ENCODE measurements around the gene ATPAF1. TPM values are rescaled to one million over a fixed set of nuclear protein-coding genes. Genes with fewer than 3 reads are reported as not detected.
A peak's percentile ranks its signal among the peaks of the same experiment; 100 is the strongest.

Gene ATPAF1
- total RNA-seq, 1 donor from 2014 or later = 29.8 TPM

GRCh38 chr1:46595127-46595526 lies 73.0 kb downstream of the ATPAF1 start:
- H3K4me1 Mint-ChIP-seq (ENCODE audit: unreplicated experiment) = peaks cover 9% of the 10 kb centered on the region
- DNase-seq (ENCODE audit: low spot score) = no peak
- TF ChIP-seq CTCF (IDR thresholded peaks at IDR 0.05; ENCODE audit: unreplicated experiment) = no peak

GRCh38 chr1:46594063-46594462 lies 74.1 kb downstream of the ATPAF1 start:
- no peak for TF ChIP-seq CTCF (IDR thresholded peaks at IDR 0.05; ENCODE audit: unreplicated experiment)
- H3K27ac Mint-ChIP-seq (ENCODE audit: unreplicated experiment) = no peak overlapping the region
- H3K4me3 Mint-ChIP-seq (ENCODE audit: unreplicated experiment) = peak overlapping the region; percentile 26
- peaks cover 5% of the 10 kb centered on the region for H3K4me1 Mint-ChIP-seq (ENCODE audit: unreplicated experiment)
- peaks cover 1% of the 10 kb centered on the region for H3K27me3 Mint-ChIP-seq (ENCODE audit: unreplicated experiment)
- H3K36me3 Mint-ChIP-seq (ENCODE audit: low read depth, unreplicated experiment) = peaks cover 39% of the 10 kb centered on the region
- DNase-seq (ENCODE audit: low spot score) = no peak
- H3K9me3 Mint-ChIP-seq (ENCODE audit: unreplicated experiment) = no peaks in the 10 kb centered on the region

More at GRCh38 chr1:46595127-46595526, 73.0 kb downstream of the ATPAF1 start:
- H3K4me3 Mint-ChIP-seq (ENCODE audit: unreplicated experiment) = no peak overlapping the region
- no peak overlapping the region for H3K27ac Mint-ChIP-seq (ENCODE audit: unreplicated experiment)
- no peaks in the 10 kb centered on the region for H3K9me3 Mint-ChIP-seq (ENCODE audit: unreplicated experiment)
- peaks cover 34% of the 10 kb centered on the region for H3K36me3 Mint-ChIP-seq (ENCODE audit: low read depth, unreplicated experiment)
- peaks cover 3% of the 10 kb centered on the region for H3K27me3 Mint-ChIP-seq (ENCODE audit: unreplicated experiment)

GRCh38 chr1:46592823-46593222 lies 75.3 kb downstream of the ATPAF1 start:
- Mint-ChIP-seq H3K4me3 (ENCODE audit: unreplicated experiment) (peak overlapping the region; percentile 68), H3K36me3 (ENCODE audit: low read depth, unreplicated experiment) (peaks cover 42% of the 10 kb centered on the region), H3K27ac (ENCODE audit: unreplicated experiment) (no peak overlapping the region), H3K4me1 (ENCODE audit: unreplicated experiment) (peaks cover 3% of the 10 kb centered on the region), H3K9me3 (ENCODE audit: unreplicated experiment) (no peaks in the 10 kb centered on the region), H3K27me3 (ENCODE audit: unreplicated experiment) (peaks cover 1% of the 10 kb centered on the region)
- DNase-seq (ENCODE audit: low spot score) = no peak
- TF ChIP-seq CTCF (IDR thresholded peaks at IDR 0.05; ENCODE audit: unreplicated experiment) = no peak

- H3K36me3 Mint-ChIP-seq (ENCODE audit: low read depth, unreplicated experiment) = peaks cover 51% of the 10 kb centered on the region
- H3K4me3 Mint-ChIP-seq (ENCODE audit: unreplicated experiment) = no peak overlapping the region
- no peak overlapping the region for H3K27ac Mint-ChIP-seq (ENCODE audit: unreplicated experiment)
- TF ChIP-seq CTCF (IDR thresholded peaks at IDR 0.05; ENCODE audit: unreplicated experiment) = no peak
- peaks cover 3% of the 10 kb centered on the region for H3K4me1 Mint-ChIP-seq (ENCODE audit: unreplicated experiment)
- no peaks in the 10 kb centered on the region for H3K9me3 Mint-ChIP-seq (ENCODE audit: unreplicated experiment)
- no peak for DNase-seq (ENCODE audit: low spot score)
- H3K27me3 Mint-ChIP-seq (ENCODE audit: unreplicated experiment) = peaks cover 3% of the 10 kb centered on the region
Observed at GRCh38 chr1:46589529-46589928, 78.6 kb downstream of the ATPAF1 start.

GRCh38 chr1:46587069-46587468 lies 81.1 kb downstream of the ATPAF1 start:
- no peak for DNase-seq (ENCODE audit: low spot score)
- Mint-ChIP-seq H3K27me3 (ENCODE audit: unreplicated experiment) (peaks cover 1% of the 10 kb centered on the region), H3K4me1 (ENCODE audit: unreplicated experiment) (peaks cover 8% of the 10 kb centered on the region), H3K9me3 (ENCODE audit: unreplicated experiment) (no peaks in the 10 kb centered on the region), H3K4me3 (ENCODE audit: unreplicated experiment) (no peak overlapping the region), H3K36me3 (ENCODE audit: low read depth, unreplicated experiment) (peaks cover 53% of the 10 kb centered on the region), H3K27ac (ENCODE audit: unreplicated experiment) (no peak overlapping the region)
- TF ChIP-seq CTCF (IDR thresholded peaks at IDR 0.05; ENCODE audit: unreplicated experiment) = no peak

Measured in endothelial cell (in vitro differentiated cells).